Mucosa of rectum (tissue), 2 donors: ENCODE measurements around the gene EXT2.

Source experiments
- H3K27ac ChIP-seq, 2 donors: one replicate each; pipeline ENCODE4 v1.7.0; 2013; ENCODE audit warnings: inconsistent platforms in 2 of 2, low read depth in 2 of 2, low read length in 2 of 2
- H3K27me3 ChIP-seq, 2 donors: one replicate each; pipeline ENCODE4 v1.7.0; 2013; ENCODE audit warnings: low read length in 2 of 2; ENCODE audit not compliant: control insufficient read depth in 2 of 2, insufficient read depth in 2 of 2
- H3K36me3 ChIP-seq, 2 donors: one replicate each; pipeline ENCODE4 v1.7.0; 2013; ENCODE audit warnings: low read length in 2 of 2; ENCODE audit not compliant: control insufficient read depth in 2 of 2, insufficient read depth in 2 of 2
- H3K4me1 ChIP-seq, 2 donors: one replicate each; pipeline ENCODE4 v1.7.0; 2013; ENCODE audit warnings: low read length in 2 of 2, mild to moderate bottlenecking in 1 of 2; ENCODE audit not compliant: control insufficient read depth in 2 of 2, insufficient read depth in 2 of 2
- H3K4me3 ChIP-seq, 2 donors: one replicate each; pipeline ENCODE4 v1.7.0; 2013; ENCODE audit warnings: low read length in 2 of 2
- H3K9ac ChIP-seq, 2 donors: one replicate each; pipeline ENCODE4 v1.7.0; 2013; ENCODE audit warnings: low read length in 2 of 2, low read depth in 1 of 2, mild to moderate bottlenecking in 1 of 2
- H3K9me3 ChIP-seq, 2 donors: one replicate each; pipeline ENCODE4 v1.7.0; 2013; ENCODE audit warnings: low read length in 2 of 2; ENCODE audit not compliant: control insufficient read depth in 2 of 2
- donor health status: healthy.
- donor health status: Normal muscosa, but diverticular disease.

The EXT2 gene

GRCh38 chr11:44178381-44178780 is 82.9 kb downstream of the EXT2 start:
- H3K9ac ChIP-seq = no peak overlapping the region
- H3K36me3 ChIP-seq = no peaks in the 10 kb centered on the region
- H3K9me3 ChIP-seq = no peaks in the 10 kb centered on the region
- H3K4me3 ChIP-seq = no peak overlapping the region
- no peaks in the 10 kb centered on the region for H3K4me1 ChIP-seq
- no peak overlapping the region for H3K27ac ChIP-seq
- H3K27me3 ChIP-seq = no peaks in the 10 kb centered on the region

- H3K4me1 ChIP-seq = no peaks in the 10 kb centered on the region
- no peak overlapping the region for H3K9ac ChIP-seq
- H3K27ac ChIP-seq = no peak overlapping the region
- H3K9me3 ChIP-seq = no peaks in the 10 kb centered on the region
- H3K4me3 ChIP-seq = no peak overlapping the region
- H3K27me3 ChIP-seq = no peaks in the 10 kb centered on the region
- H3K36me3 ChIP-seq = no peaks in the 10 kb centered on the region
Measured at GRCh38 chr11:44179173-44179572, 83.7 kb downstream of the EXT2 start.

- Histone ChIP-seq H3K9ac (no peak overlapping the region), H3K4me1 (no peaks in the 10 kb centered on the region), H3K27me3 (no peaks in the 10 kb centered on the region), H3K27ac (no peak overlapping the region), H3K36me3 (no peaks in the 10 kb centered on the region), H3K9me3 (no peaks in the 10 kb centered on the region), H3K4me3 (no peak overlapping the region)
Measured at GRCh38 chr11:44180107-44180506, 84.6 kb downstream of the EXT2 start.

GRCh38 chr11:44185522-44185921 is 90.0 kb downstream of the EXT2 start:
- no peaks in the 10 kb centered on the region for H3K4me1 ChIP-seq
- H3K4me3 ChIP-seq = no peak overlapping the region
- no peaks in the 10 kb centered on the region for H3K36me3 ChIP-seq
- H3K27me3 ChIP-seq = no peaks in the 10 kb centered on the region
- no peak overlapping the region for H3K9ac ChIP-seq
- no peaks in the 10 kb centered on the region for H3K9me3 ChIP-seq
- H3K27ac ChIP-seq = no peak overlapping the region

GRCh38 chr11:44186321-44186930 is 90.9 kb downstream of the EXT2 start:
- no peaks in the 10 kb centered on the region for H3K4me1 ChIP-seq
- H3K27ac ChIP-seq = no peak overlapping the region
- H3K9me3 ChIP-seq = no peaks in the 10 kb centered on the region
- H3K9ac ChIP-seq = no peak overlapping the region
- no peaks in the 10 kb centered on the region for H3K27me3 ChIP-seq
- H3K36me3 ChIP-seq = no peaks in the 10 kb centered on the region
- no peak overlapping the region for H3K4me3 ChIP-seq

GRCh38 chr11:44188643-44189042 is 93.2 kb downstream of the EXT2 start:
- Histone ChIP-seq H3K36me3 (no peaks in the 10 kb centered on the region), H3K4me1 (no peaks in the 10 kb centered on the region), H3K27ac (no peak overlapping the region), H3K27me3 (no peaks in the 10 kb centered on the region), H3K4me3 (no peak overlapping the region), H3K9ac (no peak overlapping the region), H3K9me3 (no peaks in the 10 kb centered on the region)

- no peak overlapping the region for H3K9ac ChIP-seq
- H3K27me3 ChIP-seq = no peaks in the 10 kb centered on the region
- H3K4me1 ChIP-seq = no peaks in the 10 kb centered on the region
- H3K27ac ChIP-seq = no peak overlapping the region
- H3K9me3 ChIP-seq = no peaks in the 10 kb centered on the region
- no peak overlapping the region for H3K4me3 ChIP-seq
- no peaks in the 10 kb centered on the region for H3K36me3 ChIP-seq
Measured at GRCh38 chr11:44189986-44190882, 94.8 kb downstream of the EXT2 start.

GRCh38 chr11:44190883-44191230 is 95.4 kb downstream of the EXT2 start:
- Histone ChIP-seq H3K9ac (no peak overlapping the region), H3K9me3 (no peaks in the 10 kb centered on the region), H3K4me3 (no peak overlapping the region), H3K27ac (no peak overlapping the region), H3K36me3 (no peaks in the 10 kb centered on the region), H3K27me3 (no peaks in the 10 kb centered on the region), H3K4me1 (no peaks in the 10 kb centered on the region)

GRCh38 chr11:44191322-44192016 is 96.0 kb downstream of the EXT2 start:
- Histone ChIP-seq H3K27me3 (no peaks in the 10 kb centered on the region), H3K9ac (no peak overlapping the region), H3K9me3 (no peaks in the 10 kb centered on the region), H3K36me3 (no peaks in the 10 kb centered on the region), H3K4me3 (no peak overlapping the region), H3K4me1 (no peaks in the 10 kb centered on the region), H3K27ac (no peak overlapping the region)

- Histone ChIP-seq H3K36me3 (no peaks in the 10 kb centered on the region), H3K27me3 (no peaks in the 10 kb centered on the region), H3K9ac (no peak overlapping the region), H3K4me1 (no peaks in the 10 kb centered on the region), H3K27ac (no peak overlapping the region), H3K9me3 (no peaks in the 10 kb centered on the region), H3K4me3 (no peak overlapping the region)
Measured at GRCh38 chr11:44192017-44192385, 96.5 kb downstream of the EXT2 start.
